Middle frontal gyrus (tissue), 1 donor: ENCODE measurements around the gene KIAA0513.

Experiments used
- DNase-seq: peaks from one replicate; pipeline ENCODE4 v3.0.0-alpha.2; 2015; ENCODE audit warnings: low spot score; ENCODE audit errors: extremely low spot score

KIAA0513 gene

GRCh38 chr16:85027349-85027957 lies at the start of gene KIAA0513:
Gene KIAA0513 (plus strand): TSS chr16:85027795. CDS start chr16:85067072, 39,277 bp downstream.
- DNase-seq = peak; percentile 92

GRCh38 chr16:84979516-84979915 lies 48.1 kb upstream of the KIAA0513 start:
- no peak for DNase-seq

- no peak for DNase-seq
These were observed 45.2 kb upstream of the KIAA0513 start for GRCh38 chr16:84982434-84982833.

- DNase-seq = no peak
These were observed 42.2 kb upstream of the KIAA0513 start for GRCh38 chr16:84985079-84986065.

GRCh38 chr16:84986102-84986501 lies 41.5 kb upstream of the KIAA0513 start:
- no peak for DNase-seq

GRCh38 chr16:84986879-84987278 lies 40.7 kb upstream of the KIAA0513 start:
- DNase-seq = no peak

GRCh38 chr16:84988328-84989080 lies 39.1 kb upstream of the KIAA0513 start:
- no peak for DNase-seq

- DNase-seq = no peak
These were observed 37.6 kb upstream of the KIAA0513 start for GRCh38 chr16:84989749-84990620.

- DNase-seq = no peak
These were observed 36.8 kb upstream of the KIAA0513 start for GRCh38 chr16:84990782-84991181.

GRCh38 chr16:84992717-84993075 lies 34.9 kb upstream of the KIAA0513 start:
- DNase-seq = no peak

- DNase-seq = no peak
These were observed 33.7 kb upstream of the KIAA0513 start for GRCh38 chr16:84993926-84994325.

- DNase-seq = no peak
These were observed 31.9 kb upstream of the KIAA0513 start for GRCh38 chr16:84995663-84996062.

GRCh38 chr16:84996365-84996764 lies 31.2 kb upstream of the KIAA0513 start:
- no peak for DNase-seq

GRCh38 chr16:84999200-84999599 lies 28.4 kb upstream of the KIAA0513 start:
- no peak for DNase-seq

- no peak for DNase-seq
These were observed 27.6 kb upstream of the KIAA0513 start for GRCh38 chr16:84999857-85000480.

GRCh38 chr16:85002099-85002541 lies 25.5 kb upstream of the KIAA0513 start:
- no peak for DNase-seq

GRCh38 chr16:85002608-85003007 lies 25.0 kb upstream of the KIAA0513 start:
- DNase-seq = no peak

GRCh38 chr16:85003076-85003475 lies 24.5 kb upstream of the KIAA0513 start:
- DNase-seq = no peak

GRCh38 chr16:85003725-85004586 lies 23.6 kb upstream of the KIAA0513 start:
- no peak for DNase-seq
